ENCODE data around the gene CFAP119.
A peak's percentile ranks its signal among the peaks of the same experiment; 100 is the strongest.

CFAP119 gene

GRCh38 chr16:30760577-30761426, 1.1 kb downstream of the CFAP119 start:
- no peak for DNase-seq

GRCh38 chr16:30760001-30760559, 1.8 kb downstream of the CFAP119 start:
- no peak for DNase-seq

- no peak for DNase-seq
Observed at GRCh38 chr16:30758988-30759491, 2.8 kb downstream of the CFAP119 start.

DNA sequence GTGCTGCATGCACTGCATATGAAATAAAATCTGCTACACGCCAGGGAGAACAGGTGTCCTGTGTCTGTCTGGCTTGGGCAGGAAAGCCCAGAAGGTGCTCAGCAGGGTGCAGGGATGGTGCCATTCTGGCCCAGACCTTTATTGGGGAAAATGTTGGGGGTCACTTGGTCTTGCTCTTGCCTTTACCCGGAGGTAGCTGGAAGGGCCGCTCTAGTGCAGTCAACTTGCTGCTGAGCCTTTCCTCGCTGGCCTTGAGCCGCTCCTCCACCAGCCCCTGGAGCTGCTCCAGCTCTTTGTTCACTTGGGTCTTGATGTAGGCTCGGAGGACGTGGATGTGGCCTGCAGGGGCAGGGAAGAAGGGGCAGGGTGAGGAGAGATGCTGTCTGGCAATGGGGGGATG, 4.5 kb downstream of the CFAP119 start:
- no peak for DNase-seq

DNA sequence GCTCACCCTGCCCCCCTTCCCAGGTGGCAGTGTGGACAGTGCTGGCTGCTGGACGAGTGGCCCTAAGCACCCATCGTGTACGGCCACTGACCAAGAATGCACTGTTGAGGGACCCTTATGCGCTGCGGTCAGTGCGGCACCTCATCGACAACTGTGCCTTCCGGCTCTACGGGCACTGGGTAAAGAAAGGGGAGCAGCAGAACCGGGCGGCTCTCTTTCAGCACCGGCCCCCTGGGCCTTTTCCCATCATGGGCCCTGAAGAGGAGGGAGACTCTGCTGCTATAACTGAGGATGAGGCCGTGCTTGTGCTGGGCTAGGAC, 5.1 kb downstream of the CFAP119 start:
- no peak for DNase-seq

- no peak for DNase-seq
Observed at GRCh38 chr16:30755955-30756780, 5.7 kb downstream of the CFAP119 start.

DNA sequence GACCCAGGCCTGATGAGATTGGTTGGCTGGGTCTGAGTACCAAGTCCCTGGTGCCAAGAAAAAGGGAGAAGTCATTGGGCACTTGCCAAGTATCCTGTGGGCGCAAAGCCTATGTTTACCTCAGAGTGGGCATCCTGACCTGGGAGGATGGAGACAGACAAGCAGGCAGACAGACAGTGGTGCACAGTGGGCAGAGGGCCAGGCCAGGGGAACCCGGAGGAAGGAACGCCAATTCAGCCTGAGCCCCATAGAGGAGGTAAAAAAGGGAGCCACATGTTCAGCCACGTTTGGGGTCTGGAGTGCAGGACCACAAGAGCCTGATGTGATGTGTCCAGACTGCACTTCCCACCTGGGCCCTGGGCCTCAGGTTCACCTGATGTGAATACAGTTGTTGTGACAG, 8.3 kb downstream of the CFAP119 start:
- no peak for DNase-seq

DNA sequence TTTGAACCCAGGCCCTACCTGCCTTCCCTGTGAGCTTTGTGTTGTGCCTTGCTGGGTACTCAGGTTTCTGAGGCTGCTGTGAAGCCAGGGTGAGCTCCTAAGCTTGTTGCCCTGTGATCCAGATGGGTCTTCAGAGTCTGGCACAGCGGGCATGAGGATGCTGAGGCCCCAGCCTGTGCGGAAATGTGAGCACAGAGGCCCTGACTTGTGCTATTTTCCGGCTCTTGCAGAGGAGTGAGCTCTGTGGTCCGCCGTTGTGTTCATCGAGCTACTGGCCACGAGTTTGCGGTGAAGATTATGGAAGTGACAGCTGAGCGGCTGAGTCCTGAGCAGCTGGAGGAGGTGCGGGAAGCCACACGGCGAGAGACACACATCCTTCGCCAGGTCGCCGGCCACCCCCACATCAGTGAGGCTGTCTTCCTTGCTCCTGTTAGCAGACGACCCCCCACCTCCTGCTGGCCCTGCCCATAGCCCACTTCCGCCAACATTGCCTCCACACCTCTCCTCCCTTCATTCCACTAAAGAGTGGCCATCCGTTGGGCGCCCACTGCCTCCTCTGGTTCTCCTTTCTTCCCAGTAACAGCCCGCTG, 10.9 kb downstream of the CFAP119 start:
- no peak for DNase-seq

DNA sequence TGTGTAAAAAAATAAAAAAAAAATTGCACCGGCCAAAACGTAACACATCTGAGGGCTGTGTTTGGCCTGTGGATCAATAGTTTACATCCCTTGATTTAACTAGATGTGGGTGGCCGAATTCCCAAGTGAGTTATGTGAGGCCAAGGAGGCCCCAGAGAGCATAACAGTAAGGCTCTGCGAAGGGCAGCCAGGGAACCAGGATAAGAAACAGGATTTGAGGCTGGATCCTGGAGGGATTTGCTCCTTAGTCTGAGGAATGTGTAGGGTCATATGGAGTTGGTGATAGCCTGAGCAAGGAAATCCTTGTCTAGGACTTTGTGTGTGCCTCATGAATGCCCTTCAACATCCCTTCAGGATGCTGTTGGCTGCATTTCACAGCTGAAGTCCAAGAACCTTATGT, 11.7 kb downstream of the CFAP119 start:
- no peak for DNase-seq

DNA sequence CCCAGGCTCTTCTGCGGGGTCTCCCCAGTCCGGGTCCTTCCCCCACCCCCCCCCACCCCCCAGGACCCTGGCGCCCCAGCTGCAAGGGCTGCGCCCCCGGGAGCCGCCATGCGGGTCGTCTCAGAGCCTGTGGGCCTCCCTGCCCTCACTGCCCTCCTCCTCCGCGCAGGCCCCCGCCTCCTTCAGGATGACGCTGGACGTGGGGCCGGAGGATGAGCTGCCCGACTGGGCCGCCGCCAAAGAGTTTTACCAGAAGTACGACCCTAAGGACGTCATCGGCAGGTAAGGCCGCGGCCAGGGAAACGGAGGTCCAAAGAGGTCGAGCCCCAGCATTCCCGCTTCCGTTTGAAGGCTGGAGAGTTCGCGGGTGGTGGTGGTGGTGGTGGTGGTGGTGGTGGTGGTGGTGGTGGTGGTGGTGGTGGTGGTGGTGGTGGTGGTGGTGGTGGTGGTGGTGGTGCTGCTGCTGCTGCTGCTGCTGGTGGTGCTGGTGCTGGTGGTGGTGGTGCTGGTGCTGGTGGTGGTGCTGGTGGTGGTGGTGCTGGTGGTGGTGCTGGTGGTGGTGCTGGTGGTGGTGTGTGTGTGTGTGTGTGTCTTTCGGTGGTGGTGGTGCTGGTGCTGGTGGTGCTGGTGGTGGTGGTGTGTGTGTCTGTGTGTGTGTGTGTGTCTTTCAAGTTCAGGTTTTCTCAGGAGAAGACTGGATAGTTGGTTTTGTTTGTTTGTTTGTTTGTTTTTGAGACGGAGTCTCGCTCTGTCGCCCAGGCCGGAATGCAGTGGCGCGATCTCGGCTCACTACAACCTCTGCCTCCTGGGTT, 13.0 kb downstream of the CFAP119 start:
- no peak for DNase-seq

DNA sequence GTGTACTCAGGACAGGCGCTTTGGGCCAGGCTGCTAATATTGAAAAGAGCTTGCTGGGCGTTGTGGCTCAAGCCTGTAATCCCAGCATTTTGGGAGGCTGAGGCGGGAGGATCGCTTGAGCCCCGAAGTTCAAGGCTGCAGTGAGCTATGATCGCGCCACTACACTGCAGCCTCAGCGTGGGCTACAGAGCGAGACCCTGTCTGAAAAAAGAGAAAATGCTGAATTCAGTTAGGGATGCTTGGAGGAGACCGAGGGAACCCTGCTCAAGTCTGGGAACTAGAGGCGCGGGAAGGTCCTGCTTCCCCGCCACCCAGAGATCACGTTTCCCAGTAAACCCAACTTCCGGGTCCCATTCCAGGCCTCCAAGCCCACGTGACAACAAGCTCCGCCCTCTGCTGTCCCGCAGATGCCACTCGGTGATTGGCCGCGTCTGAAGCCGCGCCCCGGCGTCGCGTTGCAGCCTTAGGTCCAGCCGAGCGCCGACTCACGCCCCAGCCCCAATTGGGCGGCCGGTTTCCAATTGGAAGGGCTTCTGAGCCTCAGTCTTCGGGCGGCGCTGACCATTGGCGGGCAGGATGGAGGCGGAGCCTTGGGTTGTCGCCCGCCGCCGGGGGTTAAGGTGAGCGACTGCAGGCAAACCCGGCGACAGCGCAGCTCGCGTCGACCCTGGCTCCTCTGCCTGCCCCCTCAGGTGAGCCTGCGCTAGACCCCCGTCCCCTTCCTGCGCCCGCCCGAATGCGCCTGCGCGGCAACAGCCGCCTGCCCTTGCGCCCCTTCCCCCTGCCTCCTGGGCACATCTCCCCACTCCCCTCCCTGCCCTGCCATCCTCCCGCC, 13.8 kb downstream of the CFAP119 start, which contains the start of gene PHKG2:
TSS of gene PHKG2 (plus strand) at position 627 of the 835 bp plus-strand sequence. CDS start 396 bp downstream, outside the sequence.
- peak; percentile 98 for DNase-seq

DNA sequence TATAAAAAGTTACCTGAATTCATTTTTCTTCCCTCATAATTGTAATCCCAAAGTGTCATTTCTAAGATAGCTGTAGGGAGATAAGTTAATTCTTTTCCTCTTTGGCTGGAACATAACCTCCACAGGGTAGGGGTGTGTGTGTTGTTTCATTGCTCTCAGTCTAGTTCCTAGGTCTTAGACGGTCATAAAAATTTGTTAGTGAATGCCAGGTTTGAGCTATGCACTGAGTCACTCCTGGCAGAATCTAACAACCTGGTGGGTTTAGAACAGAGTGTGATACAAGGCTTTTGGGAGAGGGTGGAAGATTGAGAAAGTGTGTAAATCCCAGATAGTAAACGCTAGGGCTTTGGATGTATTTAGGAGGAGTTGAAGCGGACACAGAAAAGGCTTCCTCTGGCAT, 14.5 kb downstream of the CFAP119 start:
- DNase-seq: no peak

DNA sequence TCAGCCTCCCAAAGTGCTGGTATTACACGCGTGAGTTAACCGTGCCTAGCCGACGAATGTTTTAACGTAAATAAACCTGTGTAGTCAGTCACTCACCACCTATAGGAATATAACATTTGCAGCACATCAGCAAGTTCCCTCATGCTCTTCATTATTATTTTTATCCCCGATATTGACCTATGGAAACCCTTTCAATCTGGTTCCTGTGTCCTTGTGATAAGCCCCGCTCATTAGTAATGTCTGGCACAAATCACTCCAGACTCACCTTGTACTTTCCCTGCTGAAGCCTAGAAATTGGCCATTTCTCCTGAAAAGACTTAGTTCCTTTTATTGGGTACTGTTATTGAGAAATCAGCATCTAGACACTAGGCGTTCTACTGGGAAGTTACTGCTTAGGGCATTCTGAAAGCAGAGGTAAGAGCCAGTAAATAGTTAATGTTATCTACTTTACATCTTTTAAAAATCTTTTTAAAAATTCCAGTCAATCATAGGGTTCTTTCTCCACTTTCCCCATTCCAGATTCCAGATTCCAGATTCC, 15.2 kb downstream of the CFAP119 start:
- DNase-seq: no peak

- DNase-seq: no peak
Observed at GRCh38 chr16:30745082-30745481, 16.8 kb downstream of the CFAP119 start.

- DNase-seq: no peak
Observed at GRCh38 chr16:30744183-30744582, 17.7 kb downstream of the CFAP119 start.

GRCh38 chr16:30743716-30744115, 18.1 kb downstream of the CFAP119 start:
- DNase-seq: no peak

DNA sequence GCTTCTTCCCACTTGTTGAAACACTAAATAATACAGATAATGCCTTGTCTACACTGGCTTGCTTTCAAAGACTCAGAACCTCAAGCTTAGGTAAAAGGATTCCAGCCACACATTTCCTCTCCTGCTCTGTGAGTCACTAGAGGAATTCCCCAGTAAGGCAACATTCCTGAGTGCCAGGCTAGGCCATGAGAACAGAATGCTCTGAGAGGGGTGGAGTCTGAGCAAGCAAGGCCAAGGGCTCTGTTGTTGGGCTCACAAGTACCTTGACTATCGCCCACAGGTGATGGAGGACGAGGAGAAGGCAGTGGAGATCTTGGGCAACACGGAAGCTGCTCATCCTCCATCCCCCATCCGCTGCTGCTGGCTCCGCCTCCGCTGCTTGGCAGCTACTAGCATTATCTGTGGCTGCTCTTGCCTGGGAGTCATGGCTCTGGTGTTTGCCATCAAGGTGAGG, 20.4 kb downstream of the CFAP119 start:
- DNase-seq: no peak

GRCh38 chr16:30740364-30741251, 21.3 kb downstream of the CFAP119 start:
- no peak for DNase-seq

- DNase-seq: no peak
Observed at GRCh38 chr16:30738984-30739951, 22.6 kb downstream of the CFAP119 start.
